AG04450 (cell line): ENCODE measurements around the gene BARX1. TPM values are rescaled to one million over a fixed set of nuclear protein-coding genes. Genes with fewer than 3 reads are reported as not detected.

Experiments
- CTCF ChIA-PET: fragments of 300-600, 350-600 bp; formaldehyde crosslinking; extraction: SDS; loops from one replicate; lab custom pipeline; 2022; ENCODE audit warnings: antibody characterized with exemption, inconsistent platforms; lab: Charles Lee
- POLR2A ChIA-PET: fragments of 350-600 bp; formaldehyde crosslinking; extraction: SDS; loops from one replicate; lab custom pipeline; 2021; ENCODE audit warnings: antibody characterized with exemption, inconsistent platforms; lab: Yijun Ruan, JAX
- DNase-seq: peaks from one replicate; pipeline ENCODE4 v3.0.0-alpha.2; 2011; ENCODE audit warnings: low read depth, low spot score
- H3K27ac ChIP-seq: one replicate; pipeline ENCODE4 v1.5.1; 2012; ENCODE audit warnings: low read depth, low read length, control low read depth
- H3K27me3 ChIP-seq: one replicate; pipeline ENCODE4 v1.6.0; 2012; ENCODE audit warnings: low read length; ENCODE audit not compliant: control insufficient read depth, insufficient read depth
- H3K4me3 ChIP-seq: 2 replicates; pipeline ENCODE4 v1.5.1; 2011; ENCODE audit warnings: mild to moderate bottlenecking, low read depth, low read length, control low read depth
- H3K9me3 ChIP-seq: 2 replicates; pipeline ENCODE4 v1.5.1; 2012; ENCODE audit warnings: low read length; ENCODE audit not compliant: control insufficient read depth, insufficient read depth
- CTCF ChIP-seq: IDR thresholded peaks from 2 replicates; pipeline ENCODE4 v1.5.1; 2011; ENCODE audit warnings: low read depth, low read length, control low read depth, inconsistent platforms
- polyA plus RNA-seq: library from polyadenylated mRNA; depleted of rRNA; stranded (reverse); fragments of >200 nt; gene quantifications from 2 replicates; pipeline ENCODE4 v1.2.3, GENCODE V29; 2011

BARX1 gene
- polyA plus RNA-seq, 1 experiment, result not detected

GRCh38 chr9:93920131-93920800, 34.9 kb downstream of the BARX1 start:
- no peak overlapping the region for H3K4me3 ChIP-seq
- peaks cover 8% of the 10 kb centered on the region for H3K27me3 ChIP-seq
- no peaks in the 10 kb centered on the region for H3K9me3 ChIP-seq
- H3K27ac ChIP-seq, result no peak overlapping the region
- no peak for DNase-seq
- ChIA-PET CTCF (no interaction called here), POLR2A (no interaction called here)
- no peak for TF ChIP-seq CTCF

- Histone ChIP-seq H3K27me3 (peaks cover 7% of the 10 kb centered on the region), H3K4me3 (no peak overlapping the region), H3K9me3 (no peaks in the 10 kb centered on the region), H3K27ac (no peak overlapping the region)
- ChIA-PET POLR2A (no interaction called here), CTCF (no interaction called here)
- DNase-seq, result no peak
- no peak for TF ChIP-seq CTCF
Observed at GRCh38 chr9:93918061-93918460, 37.1 kb downstream of the BARX1 start.

GRCh38 chr9:93917121-93917853, 37.9 kb downstream of the BARX1 start:
- no peak for DNase-seq
- Histone ChIP-seq H3K9me3 (no peaks in the 10 kb centered on the region), H3K27me3 (peaks cover 11% of the 10 kb centered on the region), H3K4me3 (no peak overlapping the region), H3K27ac (no peak overlapping the region)
- CTCF ChIA-PET, result no interaction called here
- POLR2A ChIA-PET, result no interaction called here
- no peak for TF ChIP-seq CTCF

- TF ChIP-seq CTCF, result no peak
- H3K27ac ChIP-seq, result no peak overlapping the region
- no peak overlapping the region for H3K4me3 ChIP-seq
- ChIA-PET CTCF (interaction anchor here (0.6 kb wide), 1 partner anchor 538 kb away, joined by 8 read pairs; no protein-coding TSS in a partner anchor), POLR2A (no interaction called here)
- no peak for DNase-seq
- no peaks in the 10 kb centered on the region for H3K9me3 ChIP-seq
- peaks cover 16% of the 10 kb centered on the region for H3K27me3 ChIP-seq
Observed at GRCh38 chr9:93916358-93916757, 38.8 kb downstream of the BARX1 start.
